ENCODE data around the gene ABHD12B.

The ABHD12B gene

GRCh38 chr14:50924843-50925242 lies 53.0 kb downstream of the ABHD12B start:
- Histone ChIP-seq H3K36me3 (ENCODE audit: low read depth) (peaks cover 91% of the 10 kb centered on the region), H3K9me3 (ENCODE audit: severe bottlenecking) (no peaks in the 10 kb centered on the region), H3K4me1 (ENCODE audit: insufficient read depth, poor library complexity, severe bottlenecking) (no peaks in the 10 kb centered on the region), H3K27ac (ENCODE audit: poor library complexity, severe bottlenecking) (no peak overlapping the region), H3K27me3 (ENCODE audit: insufficient read depth, poor library complexity, severe bottlenecking) (no peaks in the 10 kb centered on the region), H3K4me3 (ENCODE audit: severe bottlenecking) (no peak overlapping the region)
- TF ChIP-seq CTCF (IDR thresholded peaks at IDR 0.05; ENCODE audit: poor library complexity, severe bottlenecking) = no peak
- no peak for DNase-seq (ENCODE audit: low spot score)
- ATAC-seq (ENCODE audit: low read depth) = no peak

- Histone ChIP-seq H3K36me3 (ENCODE audit: low read depth) (peaks cover 91% of the 10 kb centered on the region), H3K4me1 (ENCODE audit: insufficient read depth, poor library complexity, severe bottlenecking) (no peaks in the 10 kb centered on the region), H3K9me3 (ENCODE audit: severe bottlenecking) (no peaks in the 10 kb centered on the region), H3K27me3 (ENCODE audit: insufficient read depth, poor library complexity, severe bottlenecking) (no peaks in the 10 kb centered on the region), H3K4me3 (ENCODE audit: severe bottlenecking) (no peak overlapping the region), H3K27ac (ENCODE audit: poor library complexity, severe bottlenecking) (no peak overlapping the region)
- DNase-seq (ENCODE audit: low spot score) (no peak), ATAC-seq (ENCODE audit: low read depth) (no peak)
- TF ChIP-seq CTCF (IDR thresholded peaks at IDR 0.05; ENCODE audit: poor library complexity, severe bottlenecking) = no peak
Observed at GRCh38 chr14:50926851-50927386, 55.1 kb downstream of the ABHD12B start.

GRCh38 chr14:50928002-50928635 lies 56.3 kb downstream of the ABHD12B start:
- Histone ChIP-seq H3K27me3 (ENCODE audit: insufficient read depth, poor library complexity, severe bottlenecking) (no peaks in the 10 kb centered on the region), H3K36me3 (ENCODE audit: low read depth) (peaks cover 91% of the 10 kb centered on the region), H3K9me3 (ENCODE audit: severe bottlenecking) (no peaks in the 10 kb centered on the region), H3K27ac (ENCODE audit: poor library complexity, severe bottlenecking) (no peak overlapping the region), H3K4me1 (ENCODE audit: insufficient read depth, poor library complexity, severe bottlenecking) (no peaks in the 10 kb centered on the region), H3K4me3 (ENCODE audit: severe bottlenecking) (no peak overlapping the region)
- DNase-seq (ENCODE audit: low spot score) = no peak
- no peak for TF ChIP-seq CTCF (IDR thresholded peaks at IDR 0.05; ENCODE audit: poor library complexity, severe bottlenecking)
- ATAC-seq (ENCODE audit: low read depth) = no peak

- no peak for TF ChIP-seq CTCF (IDR thresholded peaks at IDR 0.05; ENCODE audit: poor library complexity, severe bottlenecking)
- Histone ChIP-seq H3K4me3 (ENCODE audit: severe bottlenecking) (no peak overlapping the region), H3K27me3 (ENCODE audit: insufficient read depth, poor library complexity, severe bottlenecking) (no peaks in the 10 kb centered on the region), H3K27ac (ENCODE audit: poor library complexity, severe bottlenecking) (no peak overlapping the region), H3K4me1 (ENCODE audit: insufficient read depth, poor library complexity, severe bottlenecking) (no peaks in the 10 kb centered on the region), H3K36me3 (ENCODE audit: low read depth) (peaks cover 91% of the 10 kb centered on the region), H3K9me3 (ENCODE audit: severe bottlenecking) (no peaks in the 10 kb centered on the region)
- DNase-seq (ENCODE audit: low spot score) (no peak), ATAC-seq (ENCODE audit: low read depth) (no peak)
Observed at GRCh38 chr14:50929506-50929905, 57.7 kb downstream of the ABHD12B start.

GRCh38 chr14:50931559-50931958 lies 59.7 kb downstream of the ABHD12B start:
- TF ChIP-seq CTCF (IDR thresholded peaks at IDR 0.05; ENCODE audit: poor library complexity, severe bottlenecking) = no peak
- Histone ChIP-seq H3K4me1 (ENCODE audit: insufficient read depth, poor library complexity, severe bottlenecking) (peaks cover 8% of the 10 kb centered on the region), H3K9me3 (ENCODE audit: severe bottlenecking) (no peaks in the 10 kb centered on the region), H3K4me3 (ENCODE audit: severe bottlenecking) (no peak overlapping the region), H3K27me3 (ENCODE audit: insufficient read depth, poor library complexity, severe bottlenecking) (no peaks in the 10 kb centered on the region), H3K27ac (ENCODE audit: poor library complexity, severe bottlenecking) (no peak overlapping the region), H3K36me3 (ENCODE audit: low read depth) (peaks cover 99% of the 10 kb centered on the region)
- DNase-seq (ENCODE audit: low spot score) = no peak
- ATAC-seq (ENCODE audit: low read depth) = no peak

Measured in RWPE2 (cell line).